H7 (cell line): ENCODE results near the gene MYO10. TPM values are rescaled to one million over a fixed set of nuclear protein-coding genes. Genes with fewer than 3 reads are reported as not detected.
A peak's percentile ranks its signal among the peaks of the same experiment; 100 is the strongest.

ENCODE experiments used
- DNase-seq: peaks from one replicate; pipeline ENCODE4 v3.0.0; 2012
- H3K27me3 ChIP-seq: 2 replicates; pipeline ENCODE4 v1.6.0; 2011; ENCODE audit warnings: mild to moderate bottlenecking, low read length; ENCODE audit not compliant: control insufficient read depth, insufficient read depth
- H3K36me3 ChIP-seq: replicated peaks from 2 replicates; pipeline ENCODE4 v1.5.1; 2011; ENCODE audit warnings: low read length; ENCODE audit not compliant: control insufficient read depth, insufficient read depth
- H3K4me3 ChIP-seq: 2 replicates; pipeline ENCODE4 v1.5.1; 2011; ENCODE audit warnings: low read depth, mild to moderate bottlenecking, control low read depth, low read length, moderate library complexity; ENCODE audit not compliant: insufficient read depth
- total RNA-seq: library from RNA; depleted of rRNA; stranded (reverse); fragments of >200 nt; shearing (Covaris generic); gene quantifications from 2 replicates; pipeline ENCODE4 v1.2.3, GENCODE V29; 2014

MYO10 gene
- total RNA-seq, 1 experiment from 2014 or later: 36.3 TPM

GRCh38 chr5:16702964-16703363, 233.1 kb downstream of the MYO10 start:
- peaks cover 46% of the 10 kb centered on the region for H3K36me3 ChIP-seq
- DNase-seq: no peak
- no peaks in the 10 kb centered on the region for H3K27me3 ChIP-seq
- H3K4me3 ChIP-seq: no peak overlapping the region

GRCh38 chr5:16701134-16702099, 234.7 kb downstream of the MYO10 start:
- no peak overlapping the region for H3K4me3 ChIP-seq
- no peaks in the 10 kb centered on the region for H3K27me3 ChIP-seq
- DNase-seq: no peak
- peaks cover 36% of the 10 kb centered on the region for H3K36me3 ChIP-seq

GRCh38 chr5:16700081-16700480, 236.0 kb downstream of the MYO10 start:
- no peak for DNase-seq
- Histone ChIP-seq H3K27me3 (no peaks in the 10 kb centered on the region), H3K36me3 (peaks cover 35% of the 10 kb centered on the region), H3K4me3 (no peak overlapping the region)

GRCh38 chr5:16695779-16696178, 240.3 kb downstream of the MYO10 start:
- H3K36me3 ChIP-seq: peaks cover 31% of the 10 kb centered on the region
- no peak for DNase-seq
- no peak overlapping the region for H3K4me3 ChIP-seq
- H3K27me3 ChIP-seq: no peaks in the 10 kb centered on the region

GRCh38 chr5:16693879-16694278, 242.2 kb downstream of the MYO10 start:
- DNase-seq: no peak
- Histone ChIP-seq H3K4me3 (no peak overlapping the region), H3K27me3 (no peaks in the 10 kb centered on the region), H3K36me3 (peaks cover 28% of the 10 kb centered on the region)

GRCh38 chr5:16691731-16692130, 244.4 kb downstream of the MYO10 start:
- Histone ChIP-seq H3K4me3 (no peak overlapping the region), H3K36me3 (peaks cover 34% of the 10 kb centered on the region), H3K27me3 (no peaks in the 10 kb centered on the region)
- DNase-seq: no peak

- Histone ChIP-seq H3K4me3 (no peak overlapping the region), H3K27me3 (no peaks in the 10 kb centered on the region), H3K36me3 (peaks cover 41% of the 10 kb centered on the region)
- DNase-seq: peak; percentile 88
These were observed 245.7 kb downstream of the MYO10 start for GRCh38 chr5:16690243-16690852.

GRCh38 chr5:16687898-16688297, 248.2 kb downstream of the MYO10 start:
- Histone ChIP-seq H3K4me3 (no peak overlapping the region), H3K27me3 (no peaks in the 10 kb centered on the region), H3K36me3 (peaks cover 35% of the 10 kb centered on the region)
- no peak for DNase-seq

GRCh38 chr5:16685069-16685468, 251.0 kb downstream of the MYO10 start:
- H3K27me3 ChIP-seq: no peaks in the 10 kb centered on the region
- H3K36me3 ChIP-seq: peaks cover 51% of the 10 kb centered on the region

GRCh38 chr5:16681876-16682275, 254.2 kb downstream of the MYO10 start:
- H3K4me3 ChIP-seq: no peak overlapping the region
- no peak for DNase-seq
- no peaks in the 10 kb centered on the region for H3K27me3 ChIP-seq
- peaks cover 50% of the 10 kb centered on the region for H3K36me3 ChIP-seq

More at GRCh38 chr5:16685069-16685468, 251.0 kb downstream of the MYO10 start:
- DNase-seq: no peak
- no peak overlapping the region for H3K4me3 ChIP-seq

GRCh38 chr5:16679863-16680262, 256.2 kb downstream of the MYO10 start:
- DNase-seq: peak; percentile 67
- Histone ChIP-seq H3K4me3 (no peak overlapping the region), H3K27me3 (no peaks in the 10 kb centered on the region), H3K36me3 (peaks cover 53% of the 10 kb centered on the region)

- no peak overlapping the region for H3K4me3 ChIP-seq
- H3K27me3 ChIP-seq: no peaks in the 10 kb centered on the region
- peaks cover 56% of the 10 kb centered on the region for H3K36me3 ChIP-seq
- no peak for DNase-seq
These were observed 256.9 kb downstream of the MYO10 start for GRCh38 chr5:16679190-16679589.

GRCh38 chr5:16675806-16676205, 260.3 kb downstream of the MYO10 start:
- H3K4me3 ChIP-seq: no peak overlapping the region
- DNase-seq: no peak
- no peaks in the 10 kb centered on the region for H3K27me3 ChIP-seq
- peaks cover 54% of the 10 kb centered on the region for H3K36me3 ChIP-seq

- H3K27me3 ChIP-seq: no peaks in the 10 kb centered on the region
- H3K36me3 ChIP-seq: peaks cover 56% of the 10 kb centered on the region
- DNase-seq: no peak
- no peak overlapping the region for H3K4me3 ChIP-seq
These were observed 261.3 kb downstream of the MYO10 start for GRCh38 chr5:16674750-16675149.
